Measurements from ENCODE around the gene NSMF. TPM values are rescaled to one million over a fixed set of nuclear protein-coding genes. Genes with fewer than 3 reads are reported as not detected.

NSMF gene, protein sequence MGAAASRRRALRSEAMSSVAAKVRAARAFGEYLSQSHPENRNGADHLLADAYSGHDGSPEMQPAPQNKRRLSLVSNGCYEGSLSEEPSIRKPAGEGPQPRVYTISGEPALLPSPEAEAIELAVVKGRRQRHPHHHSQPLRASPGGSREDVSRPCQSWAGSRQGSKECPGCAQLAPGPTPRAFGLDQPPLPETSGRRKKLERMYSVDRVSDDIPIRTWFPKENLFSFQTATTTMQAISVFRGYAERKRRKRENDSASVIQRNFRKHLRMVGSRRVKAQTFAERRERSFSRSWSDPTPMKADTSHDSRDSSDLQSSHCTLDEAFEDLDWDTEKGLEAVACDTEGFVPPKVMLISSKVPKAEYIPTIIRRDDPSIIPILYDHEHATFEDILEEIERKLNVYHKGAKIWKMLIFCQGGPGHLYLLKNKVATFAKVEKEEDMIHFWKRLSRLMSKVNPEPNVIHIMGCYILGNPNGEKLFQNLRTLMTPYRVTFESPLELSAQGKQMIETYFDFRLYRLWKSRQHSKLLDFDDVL
- total RNA-seq (2021), result 73.4 and 90.4 TPM in 2 replicates
- percentile 51 among the genes with signal in this experiment for Bru-seq, nascent RNA
- percentile 70 among the genes with signal in this experiment for BruChase-seq, experiment 1, labeled RNA remaining after a 2-hour chase
- BruChase-seq, experiment 2, labeled RNA remaining after a 6-hour chase, result percentile 86 among the genes with signal in this experiment
- long read RNA-seq, transcript NSMF-201 (15 exons, 2,981 nt), result major isoform, 21 of 56 reads
- long read RNA-seq, transcript NSMF-205 (14 exons, 3,571 nt), result minor isoform, 8 of 56 reads
- long read RNA-seq, partial matches to known transcripts, result 5 of 56 reads
- long read RNA-seq, other reads (novel, unspliced or antisense), result 22 of 56 reads

DNA sequence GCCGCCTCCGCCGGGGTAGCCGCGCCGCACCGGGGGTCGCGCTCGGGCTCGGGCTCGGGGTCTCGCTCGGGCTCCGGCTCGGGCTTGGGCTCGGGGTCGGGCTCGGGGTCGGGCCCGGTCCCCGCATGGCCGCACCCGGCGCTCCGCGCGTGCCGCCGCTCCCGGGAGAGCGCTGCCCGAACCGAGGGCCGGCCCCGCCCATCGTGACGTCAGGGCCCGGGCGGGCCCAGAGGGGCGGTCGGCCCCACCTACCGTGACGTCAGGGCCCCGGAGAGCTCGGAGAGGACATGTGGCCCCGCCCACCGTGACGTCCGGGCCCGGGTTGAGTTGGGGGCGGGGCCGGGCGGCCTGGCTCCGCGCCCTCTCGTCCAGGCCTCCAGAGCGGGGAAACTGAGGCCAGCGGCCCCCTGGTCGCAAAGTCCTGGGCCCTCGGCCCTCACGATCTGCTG lies at the start of gene NSMF:
Gene NSMF, minus strand, starts transcription at position 183 of the 449 bp plus-strand sequence. CDS start 232 bp downstream, outside the sequence.
- peak within 1 kb of the TSS; percentile 82 for H3K4me2 ChIP-seq
- H3F3A ChIP-seq (ENCODE audit: insufficient read depth, low read depth), result peaks cover 9% of the 10 kb centered on the region; the same call in 1 of the 2 replicates
- no peaks in the 10 kb centered on the region for H3K9me2 ChIP-seq (ENCODE audit: insufficient read depth)
- H3K79me2 ChIP-seq (ENCODE audit: low read depth), result 0 out of 2 replicates have a peak, but pooled peaks cover 3% of the 10 kb centered on the region
- peak within 1 kb of the TSS; percentile 85 for H2AFZ ChIP-seq
- no peak for TF ChIP-seq EZH2 (IDR thresholded peaks at IDR 0.05; ENCODE audit: low read depth)
- TF ChIP-seq, protein P1, sequence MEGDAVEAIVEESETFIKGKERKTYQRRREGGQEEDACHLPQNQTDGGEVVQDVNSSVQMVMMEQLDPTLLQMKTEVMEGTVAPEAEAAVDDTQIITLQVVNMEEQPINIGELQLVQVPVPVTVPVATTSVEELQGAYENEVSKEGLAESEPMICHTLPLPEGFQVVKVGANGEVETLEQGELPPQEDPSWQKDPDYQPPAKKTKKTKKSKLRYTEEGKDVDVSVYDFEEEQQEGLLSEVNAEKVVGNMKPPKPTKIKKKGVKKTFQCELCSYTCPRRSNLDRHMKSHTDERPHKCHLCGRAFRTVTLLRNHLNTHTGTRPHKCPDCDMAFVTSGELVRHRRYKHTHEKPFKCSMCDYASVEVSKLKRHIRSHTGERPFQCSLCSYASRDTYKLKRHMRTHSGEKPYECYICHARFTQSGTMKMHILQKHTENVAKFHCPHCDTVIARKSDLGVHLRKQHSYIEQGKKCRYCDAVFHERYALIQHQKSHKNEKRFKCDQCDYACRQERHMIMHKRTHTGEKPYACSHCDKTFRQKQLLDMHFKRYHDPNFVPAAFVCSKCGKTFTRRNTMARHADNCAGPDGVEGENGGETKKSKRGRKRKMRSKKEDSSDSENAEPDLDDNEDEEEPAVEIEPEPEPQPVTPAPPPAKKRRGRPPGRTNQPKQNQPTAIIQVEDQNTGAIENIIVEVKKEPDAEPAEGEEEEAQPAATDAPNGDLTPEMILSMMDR (conservative IDR thresholded peaks at IDR 0.05), result no peak
- no peak within 1 kb of the TSS for H3K27ac ChIP-seq
- no peaks in the 10 kb centered on the region for H3K9me3 ChIP-seq (ENCODE audit: insufficient read depth, low read depth)
- BruUV-seq (replicated peaks), result no TSS peak
- H3K36me3 ChIP-seq (ENCODE audit: low read depth), result peaks cover 3% of the 10 kb centered on the region; the same call in 1 of the 2 replicates
- intact Hi-C loops (cut with micrococcal nuclease; ENCODE audit: unreplicated experiment), result loop anchor here (1.0 kb wide), 1 partner anchor 47 kb away; no protein-coding TSS in a partner anchor
- CTCF ChIA-PET, result interaction anchor here (0.5 kb wide), 1 partner anchor 194 kb away, joined by 3 read pairs; no protein-coding TSS in a partner anchor
- 0 out of 2 replicates have a peak, but pooled peaks cover 4% of the 10 kb centered on the region for H3K4me1 ChIP-seq (replicated peaks; ENCODE audit: insufficient read depth)
- H4K20me1 ChIP-seq (ENCODE audit: insufficient read depth), result no peaks in the 10 kb centered on the region
- POLR2A ChIA-PET (ENCODE audit: unreplicated experiment), result interaction anchor here (0.6 to 0.7 kb wide), 4 partner anchors 23 to 270 kb away, joined by 3 to 7 read pairs (median 5); no protein-coding TSS in a partner anchor
- H3K4me3 ChIP-seq, result peak within 1 kb of the TSS; percentile 68
- H3K27me3 ChIP-seq (ENCODE audit: insufficient read depth, low read depth), result no peaks in the 10 kb centered on the region
- peak; percentile 68 to 96 for DNase-seq

DNA sequence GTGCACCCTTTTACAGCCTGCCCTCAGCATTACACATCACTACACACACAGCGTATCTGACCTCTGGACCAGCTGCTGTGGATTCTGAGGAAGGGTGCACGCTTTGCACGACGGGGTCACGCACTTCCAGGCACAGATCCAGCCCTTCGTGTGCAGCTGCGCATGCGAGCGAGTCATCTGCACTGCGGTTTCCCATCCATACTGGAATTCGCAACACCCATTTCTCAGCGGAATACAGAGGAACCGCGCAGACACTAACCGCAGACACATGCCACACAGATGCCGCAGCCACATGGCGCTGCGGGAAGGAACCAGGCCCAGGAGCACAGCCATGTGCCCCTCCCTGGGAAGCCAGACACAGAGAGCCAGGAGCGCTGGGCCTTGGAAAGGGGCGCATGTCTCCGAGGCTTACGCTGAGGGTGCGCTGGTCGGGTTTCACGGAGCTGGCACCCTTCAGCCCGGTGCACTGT lies 47.6 kb upstream of the NSMF start:
- H3K9me3 ChIP-seq (ENCODE audit: insufficient read depth, low read depth), result no peaks in the 10 kb centered on the region
- H3K9me2 ChIP-seq (ENCODE audit: insufficient read depth), result no peaks in the 10 kb centered on the region
- H3K36me3 ChIP-seq (ENCODE audit: low read depth), result no peaks in the 10 kb centered on the region
- H2AFZ ChIP-seq, result no peak overlapping the region
- no peak overlapping the region for H3K4me2 ChIP-seq
- H3K79me2 ChIP-seq (ENCODE audit: low read depth), result no peaks in the 10 kb centered on the region
- no peak for DNase-seq
- no peak for TF ChIP-seq EZH2 (IDR thresholded peaks at IDR 0.05; ENCODE audit: low read depth)
- CTCF ChIA-PET, result no interaction called here
- BruUV-seq (replicated peaks), result no TSS peak
- no peaks in the 10 kb centered on the region for H4K20me1 ChIP-seq (ENCODE audit: insufficient read depth)
- intact Hi-C loops (cut with micrococcal nuclease; ENCODE audit: unreplicated experiment), result loop anchor here (1.0 kb wide), 1 partner anchor 47 kb away; the partner anchor contains the start of gene NSMF
- POLR2A ChIA-PET (ENCODE audit: unreplicated experiment), result no interaction called here
- H3K27me3 ChIP-seq (ENCODE audit: insufficient read depth, low read depth), result peaks cover 9% of the 10 kb centered on the region
- peaks cover 6% of the 10 kb centered on the region for H3K4me1 ChIP-seq (replicated peaks; ENCODE audit: insufficient read depth)
- peaks cover 6% of the 10 kb centered on the region; the same call in 1 of the 2 replicates for H3F3A ChIP-seq (ENCODE audit: insufficient read depth, low read depth)
- no peak overlapping the region for H3K4me3 ChIP-seq
- H3K27ac ChIP-seq, result no peak overlapping the region

DNA sequence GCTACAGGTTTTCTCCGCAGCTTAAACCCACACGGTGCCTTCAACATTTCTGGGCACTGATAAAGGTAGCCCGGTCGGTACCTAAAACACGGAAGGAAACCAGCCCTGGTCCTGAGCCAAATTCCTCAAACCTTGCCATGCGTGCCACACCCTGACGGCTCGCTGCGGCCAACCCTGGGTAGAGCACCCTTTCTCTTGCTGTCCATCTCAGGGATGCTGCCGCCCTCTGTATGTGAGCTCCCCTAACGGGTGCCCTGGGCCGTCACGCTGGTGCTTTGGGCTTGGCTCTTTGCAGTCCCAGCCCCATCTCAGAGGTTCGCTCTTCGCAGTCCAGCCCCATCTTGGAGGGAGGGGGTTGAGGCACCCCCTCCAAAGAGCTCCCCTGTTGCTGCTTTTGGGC lies 47.1 kb upstream of the NSMF start:
- peak; percentile 51 to 65 for DNase-seq
- Histone ChIP-seq H3K27ac (no peak overlapping the region), H3K4me2 (no peak overlapping the region), H2AFZ (no peak overlapping the region), H3K27me3 (ENCODE audit: insufficient read depth, low read depth) (peaks cover 9% of the 10 kb centered on the region), H3K9me2 (ENCODE audit: insufficient read depth) (no peaks in the 10 kb centered on the region), H3K4me1 (replicated peaks; ENCODE audit: insufficient read depth) (peaks cover 6% of the 10 kb centered on the region), H3F3A (ENCODE audit: insufficient read depth, low read depth) (peaks cover 7% of the 10 kb centered on the region; the same call in 1 of the 2 replicates), H3K4me3 (no peak overlapping the region), H3K9me3 (ENCODE audit: insufficient read depth, low read depth) (no peaks in the 10 kb centered on the region), H3K36me3 (ENCODE audit: low read depth) (no peaks in the 10 kb centered on the region), H3K79me2 (ENCODE audit: low read depth) (no peaks in the 10 kb centered on the region), H4K20me1 (ENCODE audit: insufficient read depth) (no peaks in the 10 kb centered on the region)
- POLR2A ChIA-PET (ENCODE audit: unreplicated experiment), result no interaction called here
- CTCF ChIA-PET, result no interaction called here
- intact Hi-C loops (cut with micrococcal nuclease; ENCODE audit: unreplicated experiment), result loop anchor here (1.0 kb wide), 1 partner anchor 47 kb away; the partner anchor contains the start of gene NSMF
- BruUV-seq (replicated peaks), result no TSS peak
- TF ChIP-seq EZH2 (IDR thresholded peaks at IDR 0.05; ENCODE audit: low read depth), result no peak
- TF ChIP-seq, protein P1 (conservative IDR thresholded peaks at IDR 0.05), result no peak
